Suprapubic skin (tissue), 4 donors: Measurements from ENCODE around the gene FGF22. TPM values are rescaled to one million over a fixed set of nuclear protein-coding genes. Genes with fewer than 3 reads are reported as not detected.

Source experiments
- DNase-seq, 2 donors: peaks; one replicate each; pipeline ENCODE4 v3.0.0-alpha.2; 2019; ENCODE audit warnings: low spot score in 2 of 2
- H3K27ac ChIP-seq: fragments of 200-600 bp; sonication (generic); one replicate; pipeline ENCODE4 v1.5.1; 2019
- H3K27me3 ChIP-seq: fragments of 200-600 bp; sonication (generic); one replicate; pipeline ENCODE4 v1.5.1; 2019
- H3K36me3 ChIP-seq: fragments of 200-600 bp; sonication (generic); one replicate; pipeline ENCODE4 v1.5.1; 2019
- H3K4me1 ChIP-seq: fragments of 200-600 bp; sonication (generic); one replicate; pipeline ENCODE4 v1.5.1; 2019
- H3K4me3 ChIP-seq: fragments of 200-600 bp; sonication (generic); one replicate; pipeline ENCODE4 v1.5.1; 2019; ENCODE audit warnings: mild to moderate bottlenecking
- H3K9me3 ChIP-seq: fragments of 200-600 bp; sonication (generic); one replicate; pipeline ENCODE4 v1.5.1; 2019
- CTCF ChIP-seq, 2 donors: fragments of 200-600 bp in 1 of 2; fragments of 450-650 bp in 1 of 2; sonication (generic) in 1 of 2; IDR thresholded peaks; one replicate each; pipeline ENCODE4 v1.5.1; 2016 to 2019; ENCODE audit warnings: antibody characterized with exemption in 2 of 2, mild to moderate bottlenecking in 1 of 2, moderate library complexity in 1 of 2
- EP300 ChIP-seq: sonication (generic); formaldehyde crosslinking; IDR thresholded peaks from one replicate; pipeline ENCODE4 v1.6.1; 2017; ENCODE audit warnings: antibody characterized with exemption
- POLR2A ChIP-seq, 2 donors: fragments of 450-650 bp; IDR thresholded peaks; one replicate each; pipeline ENCODE4 v1.6.1; 2017; ENCODE audit warnings: antibody characterized with exemption in 2 of 2, mild to moderate bottlenecking in 2 of 2, moderate library complexity in 2 of 2
- POLR2AphosphoS5 ChIP-seq, 3 donors: sonication (generic); formaldehyde crosslinking; IDR thresholded peaks; one replicate each; pipeline ENCODE4 v1.6.1; 2017; ENCODE audit warnings: antibody characterized with exemption in 3 of 3
- WGBS: methylation state at CpG from one replicate; pipeline ENCODE4 v1.1.5; 2018; 5-methylcytosine and 5-hydroxymethylcytosine counted together
- total RNA-seq, 4 donors: library from RNA; depleted of rRNA; stranded (reverse); fragments of >200 nt; gene quantifications; one replicate each; pipeline ENCODE4 v1.1.0, GENCODE V29; 2016

The FGF22 gene
- total RNA-seq, 4 donors from 2014 or later = 5.2 to 13.0 (median 9.2) TPM

DNA sequence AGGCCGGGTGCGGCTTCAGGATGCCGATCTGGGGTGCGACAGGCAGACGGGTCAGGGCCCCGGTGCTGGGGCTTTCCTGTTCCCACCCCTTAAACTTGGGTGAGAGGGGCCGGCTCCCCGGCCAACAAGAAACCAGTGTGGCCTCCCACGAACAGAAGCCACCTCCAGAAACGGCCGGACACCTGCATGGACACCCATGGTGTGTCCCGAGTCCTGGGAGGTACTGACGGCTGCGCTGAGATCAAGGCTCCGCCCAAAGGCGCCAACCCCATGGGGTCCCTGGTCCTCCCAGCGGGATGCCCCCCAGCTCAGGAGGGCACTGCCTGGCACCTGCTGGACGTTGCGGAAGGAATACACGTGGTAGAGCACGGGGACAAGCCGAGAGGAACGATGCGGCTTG is 17.9 kb upstream of the FGF22 start:
- H3K36me3 ChIP-seq = peaks cover 79% of the 10 kb centered on the region
- 92% methylated on average over 11 of the region's 24 CpGs for WGBS

GRCh38 chr19:622666-623065 is 17.0 kb upstream of the FGF22 start:
- DNase-seq = no peak
- no peak for TF ChIP-seq POLR2AphosphoS5 (IDR thresholded peaks at IDR 0.05)
- TF ChIP-seq EP300 = no peak
- no peak for TF ChIP-seq POLR2A (IDR thresholded peaks at IDR 0.05)
- no peak for TF ChIP-seq CTCF (IDR thresholded peaks at IDR 0.05)
- H3K4me3 ChIP-seq = no peak overlapping the region
- H3K9me3 ChIP-seq = no peaks in the 10 kb centered on the region
- H3K36me3 ChIP-seq = peaks cover 74% of the 10 kb centered on the region
- no peaks in the 10 kb centered on the region for H3K4me1 ChIP-seq
- no peaks in the 10 kb centered on the region for H3K27me3 ChIP-seq
- WGBS = 98% methylated on average over 7 of the region's 37 CpGs
- H3K27ac ChIP-seq = no peak overlapping the region

More for the DNA sequence above, 17.9 kb upstream of the FGF22 start:
- no peak for DNase-seq
- no peak overlapping the region for H3K4me3 ChIP-seq
- H3K27me3 ChIP-seq = peaks cover 1% of the 10 kb centered on the region
- TF ChIP-seq POLR2A (IDR thresholded peaks at IDR 0.05) (no peak), CTCF (IDR thresholded peaks at IDR 0.05) (no peak)
- no peaks in the 10 kb centered on the region for H3K9me3 ChIP-seq
- H3K4me1 ChIP-seq = no peaks in the 10 kb centered on the region
- no peak overlapping the region for H3K27ac ChIP-seq

GRCh38 chr19:623175-623916 is 16.3 kb upstream of the FGF22 start:
- Histone ChIP-seq H3K27ac (no peak overlapping the region), H3K27me3 (no peaks in the 10 kb centered on the region), H3K4me3 (no peak overlapping the region), H3K9me3 (no peaks in the 10 kb centered on the region), H3K36me3 (peaks cover 73% of the 10 kb centered on the region), H3K4me1 (no peaks in the 10 kb centered on the region)
- TF ChIP-seq EP300 = no peak
- TF ChIP-seq POLR2AphosphoS5 (IDR thresholded peaks at IDR 0.05) = no peak
- TF ChIP-seq POLR2A (IDR thresholded peaks at IDR 0.05) = no peak
- no peak for TF ChIP-seq CTCF (IDR thresholded peaks at IDR 0.05)
- no peak for DNase-seq
- 90% methylated on average over 30 of the region's 44 CpGs for WGBS

DNA sequence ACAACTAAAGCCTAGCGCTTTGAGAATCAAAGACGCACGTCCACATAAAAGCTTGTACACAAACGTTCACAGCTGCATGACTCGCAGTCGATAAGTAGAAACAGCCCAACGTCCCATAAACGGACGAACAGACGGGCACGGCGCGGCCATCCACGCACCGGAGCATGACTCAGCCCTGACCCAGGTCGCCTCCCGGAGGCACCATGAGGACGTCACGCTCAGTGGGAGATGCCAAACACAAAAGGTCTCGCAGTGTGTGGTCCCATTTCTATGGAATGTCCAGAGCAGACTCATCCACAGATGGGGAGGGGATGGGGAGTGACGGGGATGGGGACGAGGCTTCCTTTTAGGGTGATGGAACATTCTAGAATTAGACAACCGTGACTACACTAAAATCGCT is 15.7 kb upstream of the FGF22 start:
- H3K9me3 ChIP-seq = no peaks in the 10 kb centered on the region
- H3K27me3 ChIP-seq = no peaks in the 10 kb centered on the region
- no peak for TF ChIP-seq EP300
- TF ChIP-seq POLR2A (IDR thresholded peaks at IDR 0.05) = no peak
- no peak overlapping the region for H3K27ac ChIP-seq
- H3K4me3 ChIP-seq = no peak overlapping the region
- peaks cover 67% of the 10 kb centered on the region for H3K36me3 ChIP-seq
- 82% methylated on average over 24 of the region's 24 CpGs for WGBS
- no peak for DNase-seq
- H3K4me1 ChIP-seq = no peaks in the 10 kb centered on the region

DNA sequence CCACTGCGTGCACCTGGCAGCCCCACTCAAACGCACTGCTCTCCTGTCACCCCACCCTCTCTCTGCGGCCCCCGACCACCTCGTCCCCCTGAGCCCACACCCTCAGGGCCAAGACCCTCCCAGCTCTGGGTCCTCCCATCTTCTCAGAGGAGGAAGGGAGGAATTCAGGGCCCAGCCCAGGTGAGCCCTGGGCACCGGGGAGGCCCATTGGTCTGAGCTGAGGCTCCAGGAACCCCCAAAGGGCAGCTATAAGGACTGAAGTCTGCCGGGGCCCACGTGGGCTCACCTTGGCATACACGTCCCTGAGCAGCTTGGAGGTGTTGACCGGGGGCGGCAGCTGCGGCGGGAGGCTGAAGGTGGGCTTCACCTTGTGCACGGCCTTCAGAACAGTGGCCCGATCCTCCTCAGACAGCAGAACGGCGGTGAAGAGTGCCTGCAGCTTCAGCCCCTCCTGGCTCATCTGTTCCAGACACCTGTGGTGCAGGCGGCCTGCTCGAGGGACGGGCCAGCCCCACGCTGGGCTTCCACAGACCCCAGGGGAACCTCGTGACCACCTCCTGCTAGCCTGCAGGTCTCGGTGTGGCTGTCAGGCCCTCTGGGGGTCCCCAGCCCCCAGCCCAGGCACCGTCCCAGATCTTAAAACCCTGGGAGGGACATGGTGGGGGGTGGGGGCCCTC is 15.1 kb upstream of the FGF22 start:
- TF ChIP-seq CTCF (IDR thresholded peaks at IDR 0.05) (no peak), POLR2AphosphoS5 (IDR thresholded peaks at IDR 0.05) (no peak), POLR2A (IDR thresholded peaks at IDR 0.05) (no peak), EP300 (no peak)
- no peaks in the 10 kb centered on the region for H3K4me1 ChIP-seq
- H3K27ac ChIP-seq = peak overlapping the region; percentile 8
- no peak for DNase-seq
- H3K9me3 ChIP-seq = no peaks in the 10 kb centered on the region
- no peaks in the 10 kb centered on the region for H3K27me3 ChIP-seq
- peaks cover 67% of the 10 kb centered on the region for H3K36me3 ChIP-seq
- 93% methylated on average over 17 of the region's 24 CpGs for WGBS
- H3K4me3 ChIP-seq = no peak overlapping the region
